ENCODE results near the gene CCDC192.

DNA sequence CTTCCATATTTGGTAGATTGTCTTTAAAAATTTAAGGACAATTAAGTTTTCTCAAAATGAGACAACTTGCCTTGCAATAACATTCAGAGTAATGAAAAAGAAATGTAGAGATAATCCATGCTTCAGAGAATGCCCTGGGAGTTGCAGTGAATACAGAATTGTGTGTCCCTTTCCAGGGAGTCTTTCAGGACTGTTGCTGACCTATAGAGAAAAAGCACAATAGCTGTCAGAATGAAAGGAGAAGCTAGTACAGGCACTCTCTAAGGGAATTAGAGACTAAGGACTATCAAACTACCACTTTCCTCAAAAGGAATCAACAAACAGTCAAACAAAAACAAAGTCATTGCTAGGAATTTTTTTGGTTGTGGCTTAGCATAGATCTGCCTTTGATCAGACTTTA lies 93.0 kb downstream of the CCDC192 start:
- TF ChIP-seq POLR2A (IDR thresholded peaks at IDR 0.05; ENCODE audit: low read depth, low read length) (no peak), CTCF (IDR thresholded peaks at IDR 0.05; ENCODE audit: extremely low read depth in 1 of 2, insufficient read depth in 1 of 2, low read depth in 1 of 2, low read length in 2 of 2) (no peak)

Measured in endothelial cell of umbilical vein (primary cell).